SK-N-SH (cell line): ENCODE results near the gene SYT1. TPM values are rescaled to one million over a fixed set of nuclear protein-coding genes. Genes with fewer than 3 reads are reported as not detected.

Source experiments
- CTCF ChIA-PET: fragments of 300-600, 350-600 bp; formaldehyde crosslinking; extraction: SDS; loops from one replicate; lab custom pipeline; 2021; lab: Yijun Ruan, JAX
- POLR2A ChIA-PET: fragments of 350-600 bp; sonication (Branson Sonifier 250); formaldehyde crosslinking; extraction: SDS; loops from one replicate; lab custom pipeline; 2020; ENCODE audit warnings: antibody characterized with exemption, inconsistent platforms; lab: Yijun Ruan, JAX
- DNase-seq: peaks from one replicate; pipeline ENCODE4 v3.0.0; 2012
- H2AFZ ChIP-seq: fragments of 200-600 bp; sonication (generic); 2 replicates; pipeline ENCODE4 v1.8.1; 2016; ENCODE audit warnings: antibody characterized with exemption, mild to moderate bottlenecking, low read depth
- H3F3A ChIP-seq: fragments of 200-600 bp; sonication (generic); replicated peaks from 2 replicates; pipeline ENCODE3; 2016; ENCODE audit warnings: antibody characterized with exemption, mild to moderate bottlenecking; ENCODE audit not compliant: insufficient read depth
- H3K27ac ChIP-seq, 2 experiments: fragments of 200-500 bp in 1 of 2; fragments of 200-600 bp in 1 of 2; sonication (Bioruptor generic) in 1 of 2; sonication (generic), shearing (Covaris generic) in 1 of 2; 2 replicates each; pipeline versions ENCODE4 v1.5.1 to v1.6.1; 2014 to 2016; ENCODE audit warnings: low read depth in 2 of 2, inconsistent platforms in 1 of 2, low read length in 1 of 2, mild to moderate bottlenecking in 1 of 2, mixed read lengths in 1 of 2
- H3K27me3 ChIP-seq: fragments of 200-600 bp; sonication (generic), shearing (Covaris generic); 2 replicates; pipeline ENCODE4 v1.6.1; 2016; ENCODE audit warnings: mixed run types; ENCODE audit not compliant: insufficient read depth
- H3K36me3 ChIP-seq, 2 experiments: fragments of 200-500 bp in 1 of 2; fragments of 200-600 bp in 1 of 2; sonication (Bioruptor generic) in 1 of 2; sonication (generic) in 1 of 2; replicated peaks in 1 of 2; 2 replicates each; pipeline versions ENCODE3 to v1.5.1; 2014 to 2016; ENCODE audit warnings: low read length in 1 of 2, mild to moderate bottlenecking in 1 of 2; ENCODE audit not compliant: insufficient read depth in 2 of 2, control insufficient read depth in 1 of 2
- H3K4me1 ChIP-seq, 2 experiments: fragments of 200-500 bp in 1 of 2; fragments of 200-600 bp in 1 of 2; sonication (Bioruptor generic) in 1 of 2; sonication (generic), shearing (Covaris generic) in 1 of 2; 2 replicates each; pipeline versions ENCODE4 v1.5.1 to v1.6.1; 2014 to 2016; ENCODE audit warnings: low read depth in 1 of 2, low read length in 1 of 2, mixed run types in 1 of 2; ENCODE audit not compliant: insufficient read depth in 2 of 2, control insufficient read depth in 1 of 2
- H3K4me2 ChIP-seq: fragments of 200-600 bp; sonication (generic), shearing (Covaris generic); 2 replicates; pipeline ENCODE4 v1.6.1; 2017; ENCODE audit warnings: mixed run types
- H3K4me3 ChIP-seq, 2 experiments: fragments of 200-500 bp in 1 of 2; fragments of 200-600 bp in 1 of 2; sonication (Bioruptor generic) in 1 of 2; sonication (generic), shearing (Covaris generic) in 1 of 2; 2 replicates each; pipeline versions ENCODE4 v1.5.1 to v1.8.1; 2014 to 2016; ENCODE audit warnings: low read depth in 2 of 2, inconsistent platforms in 1 of 2, low read length in 1 of 2, mild to moderate bottlenecking in 1 of 2, mixed read lengths in 1 of 2, moderate library complexity in 1 of 2
- H3K79me2 ChIP-seq: fragments of 200-600 bp; sonication (generic); 2 replicates; pipeline ENCODE4 v1.8.1; 2017; ENCODE audit warnings: mild to moderate bottlenecking; ENCODE audit not compliant: insufficient read depth
- H3K9ac ChIP-seq: fragments of 200-600 bp; sonication (generic); 2 replicates; pipeline ENCODE4 v1.6.1; 2017; ENCODE audit warnings: mixed run types
- H3K9me2 ChIP-seq: fragments of 200-600 bp; sonication (generic); 2 replicates; pipeline ENCODE4 v1.6.1; 2017; ENCODE audit warnings: mixed run types
- H3K9me3 ChIP-seq: fragments of 200-600 bp; sonication (generic); 2 replicates; pipeline ENCODE4 v1.6.1; 2017; ENCODE audit warnings: mixed run types, mild to moderate bottlenecking, moderate library complexity
- H4K20me1 ChIP-seq: fragments of 200-600 bp; sonication (generic); 2 replicates; pipeline ENCODE4 v1.6.1; 2017; ENCODE audit warnings: mild to moderate bottlenecking, mixed run types; ENCODE audit not compliant: insufficient read depth
- CHD2 ChIP-seq: fragments of 150-350 bp; IDR thresholded peaks from 2 replicates; pipeline ENCODE4 v1.6.1; 2018; ENCODE audit warnings: low read length; ENCODE audit not compliant: partially characterized antibody
- CTCF ChIP-seq: fragments of 200-600 bp; sonication (generic); IDR thresholded peaks from 2 replicates; pipeline ENCODE4 v1.6.1; 2017; ENCODE audit warnings: antibody characterized with exemption, mild to moderate bottlenecking, moderate library complexity
- EZH2phosphoT487 ChIP-seq: fragments of 200-600 bp; sonication (generic); IDR thresholded peaks from 2 replicates; pipeline ENCODE4 v1.6.1; 2017; ENCODE audit warnings: low read depth, mixed run types, mild to moderate bottlenecking, antibody characterized with exemption, moderate library complexity, borderline replicate concordance
- FOSL2 ChIP-seq: IDR thresholded peaks from 2 replicates; pipeline ENCODE4 v1.4.0; 2012; ENCODE audit warnings: low read depth, mild to moderate bottlenecking, moderate library complexity, borderline replicate concordance
- FOXJ3 ChIP-seq: sonication (generic); formaldehyde crosslinking; IDR thresholded peaks from 2 replicates; pipeline ENCODE4 v1.5.1; 2020; ENCODE audit warnings: mild to moderate bottlenecking, missing genetic modification reagents
- GATA2 ChIP-seq: sonication (generic); formaldehyde crosslinking; IDR thresholded peaks from 2 replicates; pipeline ENCODE4 v1.5.0; 2020; ENCODE audit warnings: mild to moderate bottlenecking, missing genetic modification reagents
- MXI1 ChIP-seq: IDR thresholded peaks from 2 replicates; pipeline ENCODE4 v1.6.1; 2012; ENCODE audit warnings: mild to moderate bottlenecking, low read depth, low read length, improper control_type of control experiment
- NFIC ChIP-seq: IDR thresholded peaks from 2 replicates; pipeline ENCODE4 v1.4.0; 2012; ENCODE audit warnings: borderline replicate concordance
- POLR2AphosphoS5 ChIP-seq: IDR thresholded peaks from 2 replicates; pipeline ENCODE4 v1.6.1; 2012; ENCODE audit warnings: low read depth, low read length
- RAD21 ChIP-seq: IDR thresholded peaks from 2 replicates; pipeline ENCODE4 v1.6.1; 2012; ENCODE audit warnings: mild to moderate bottlenecking, low read length
- RCOR1 ChIP-seq: fragments of 150-350 bp; IDR thresholded peaks from 2 replicates; pipeline ENCODE4 v1.6.1; 2017; ENCODE audit warnings: antibody characterized with exemption, low read length
- RFX5 ChIP-seq: IDR thresholded peaks from 2 replicates; pipeline ENCODE4 v1.6.1; 2012; ENCODE audit warnings: mild to moderate bottlenecking, improper control_type of control experiment, low read length
- RXRA ChIP-seq: IDR thresholded peaks from 2 replicates; pipeline ENCODE4 v1.4.0; 2012; ENCODE audit warnings: low read depth, mild to moderate bottlenecking, borderline replicate concordance
- SIN3A ChIP-seq: IDR thresholded peaks from 2 replicates; pipeline ENCODE4 v1.6.1; 2012; ENCODE audit warnings: low read depth, mild to moderate bottlenecking, low read length, moderate library complexity, borderline replicate concordance
- SMC3 ChIP-seq: IDR thresholded peaks from 2 replicates; pipeline ENCODE4 v1.6.1; 2012; ENCODE audit warnings: low read depth, low read length, improper control_type of control experiment
- TAF1 ChIP-seq: IDR thresholded peaks from 2 replicates; pipeline ENCODE4 v1.6.1; 2012; ENCODE audit warnings: low read depth, mild to moderate bottlenecking, low read length, moderate library complexity, borderline replicate concordance
- USF1 ChIP-seq: IDR thresholded peaks from 2 replicates; pipeline ENCODE4 v1.4.0; 2012; ENCODE audit warnings: low read depth, borderline replicate concordance
- USF2 ChIP-seq: fragments of 150-350 bp; IDR thresholded peaks from 2 replicates; pipeline ENCODE4 v1.6.1; 2017; ENCODE audit warnings: antibody characterized with exemption, low read length, low read depth, borderline replicate concordance
- WGBS: methylation state at CpG from one replicate; pipeline ENCODE4 v1.1.6; 2017; ENCODE audit warnings: low lambda C conversion rate; 5-methylcytosine and 5-hydroxymethylcytosine counted together
- polyA plus RNA-seq, 3 experiments: library from polyadenylated mRNA; depleted of rRNA; stranded (reverse); fragments of >200 nt; gene quantifications; 2 replicates each; pipeline ENCODE4 v1.2.3, GENCODE V29; 2012
- TF ChIP-seq, protein P1 (sequence below): IDR thresholded peaks from 2 replicates; pipeline ENCODE4; 2012
- TF ChIP-seq, protein P2 (sequence below): fragments of 150-350 bp; IDR thresholded peaks from 2 replicates; pipeline ENCODE4 v1.6.1; 2016; ENCODE audit warnings: mild to moderate bottlenecking, low read depth, low read length

Gene SYT1
- polyA plus RNA-seq, 1 of the 3 experiments (the other 2 are of a cell fraction): 12.7 TPM

GRCh38 chr12:79407671-79408622 is 543.4 kb downstream of the SYT1 start:
- no peaks in the 10 kb centered on the region for H3K27me3 ChIP-seq
- H3K4me2 ChIP-seq: no peak overlapping the region
- no peak for DNase-seq
- H3K9me3 ChIP-seq: no peaks in the 10 kb centered on the region
- no peak overlapping the region for H3K4me3 ChIP-seq
- no peak overlapping the region; the same call in 1 of the 2 replicates for H2AFZ ChIP-seq
- TF ChIP-seq CTCF (peak; percentile 72), POLR2AphosphoS5 (no peak), RAD21 (peak; percentile 72), RCOR1 (no peak), FOSL2 (no peak), SIN3A (no peak), EZH2phosphoT487 (no peak), RXRA (no peak), GATA2 (CRISPR knock-in tag) (no peak), SMC3 (peak; percentile 31; the same call in 1 of the 2 replicates)
- TF ChIP-seq, all 33 proteins: peak for 3
- 75% methylated on average over 6 of the region's 6 CpGs for WGBS
- ChIA-PET POLR2A (no interaction called here), CTCF (interaction anchor here (0.6 to 1.2 kb wide), 2 partner anchors 12 to 302 kb away, joined by 3 to 4 read pairs; no protein-coding TSS in a partner anchor)
- no peaks in the 10 kb centered on the region for H3K79me2 ChIP-seq
- H3F3A ChIP-seq: peaks cover 5% of the 10 kb centered on the region
- no peaks in the 10 kb centered on the region for H3K36me3 ChIP-seq
- H3K27ac ChIP-seq: peak overlapping the region; percentile 39 to 59; a peak in 2 of 4 replicates
- no peak overlapping the region for H3K9ac ChIP-seq
- no peaks in the 10 kb centered on the region for H3K9me2 ChIP-seq
- no peaks in the 10 kb centered on the region for H4K20me1 ChIP-seq
- H3K4me1 ChIP-seq: peaks cover 0 to 27% of the 10 kb centered on the region in 2 experiments

DNA sequence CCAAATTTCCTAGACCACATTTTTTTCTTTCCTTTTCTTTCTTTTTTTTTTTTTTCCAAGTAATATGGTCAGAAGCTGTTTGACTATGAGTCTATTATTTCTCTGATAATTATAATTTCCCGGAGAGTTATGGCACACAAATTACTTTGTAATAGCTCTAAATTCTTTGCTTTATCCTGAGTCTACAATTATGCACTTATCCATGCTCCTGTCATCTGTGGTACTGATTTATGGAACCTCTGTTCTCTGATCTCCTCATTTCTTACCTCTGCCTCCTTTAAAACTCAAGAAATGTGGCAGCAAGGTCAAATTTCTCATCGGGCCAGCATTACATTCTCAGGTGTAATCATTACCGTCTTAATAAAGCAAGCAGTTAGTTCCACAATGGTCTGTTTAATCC is 544.1 kb downstream of the SYT1 start:
- Histone ChIP-seq H3K27me3 (no peaks in the 10 kb centered on the region), H3F3A (peaks cover 5% of the 10 kb centered on the region), H3K9me3 (no peaks in the 10 kb centered on the region), H3K36me3 (no peaks in the 10 kb centered on the region), H3K27ac (peak overlapping the region; percentile 59 to 83; a peak in 2 of 4 replicates), H4K20me1 (no peaks in the 10 kb centered on the region), H2AFZ (no peak overlapping the region), H3K4me1 (peaks cover 0 to 23% of the 10 kb centered on the region in 2 experiments), H3K4me2 (peak overlapping the region; percentile 60; the same call in 1 of the 2 replicates), H3K4me3 (no peak overlapping the region), H3K9me2 (no peaks in the 10 kb centered on the region), H3K79me2 (no peaks in the 10 kb centered on the region), H3K9ac (no peak overlapping the region)
- no peak for DNase-seq
- ChIA-PET POLR2A (no interaction called here), CTCF (no interaction called here)
- WGBS: 76% methylated on average over 3 of the region's 3 CpGs
- TF ChIP-seq USF2: no peak
- TF ChIP-seq CHD2: no peak
- TF ChIP-seq, protein P1, sequence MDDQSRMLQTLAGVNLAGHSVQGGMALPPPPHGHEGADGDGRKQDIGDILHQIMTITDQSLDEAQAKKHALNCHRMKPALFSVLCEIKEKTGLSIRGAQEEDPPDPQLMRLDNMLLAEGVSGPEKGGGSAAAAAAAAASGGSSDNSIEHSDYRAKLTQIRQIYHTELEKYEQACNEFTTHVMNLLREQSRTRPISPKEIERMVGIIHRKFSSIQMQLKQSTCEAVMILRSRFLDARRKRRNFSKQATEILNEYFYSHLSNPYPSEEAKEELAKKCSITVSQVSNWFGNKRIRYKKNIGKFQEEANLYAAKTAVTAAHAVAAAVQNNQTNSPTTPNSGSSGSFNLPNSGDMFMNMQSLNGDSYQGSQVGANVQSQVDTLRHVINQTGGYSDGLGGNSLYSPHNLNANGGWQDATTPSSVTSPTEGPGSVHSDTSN: no peak
- TF ChIP-seq FOSL2: no peak
- TF ChIP-seq RFX5: no peak
- no peak for TF ChIP-seq NFIC
- TF ChIP-seq, protein P2, sequence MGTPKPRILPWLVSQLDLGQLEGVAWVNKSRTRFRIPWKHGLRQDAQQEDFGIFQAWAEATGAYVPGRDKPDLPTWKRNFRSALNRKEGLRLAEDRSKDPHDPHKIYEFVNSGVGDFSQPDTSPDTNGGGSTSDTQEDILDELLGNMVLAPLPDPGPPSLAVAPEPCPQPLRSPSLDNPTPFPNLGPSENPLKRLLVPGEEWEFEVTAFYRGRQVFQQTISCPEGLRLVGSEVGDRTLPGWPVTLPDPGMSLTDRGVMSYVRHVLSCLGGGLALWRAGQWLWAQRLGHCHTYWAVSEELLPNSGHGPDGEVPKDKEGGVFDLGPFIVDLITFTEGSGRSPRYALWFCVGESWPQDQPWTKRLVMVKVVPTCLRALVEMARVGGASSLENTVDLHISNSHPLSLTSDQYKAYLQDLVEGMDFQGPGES: no peak
- TF ChIP-seq SIN3A: no peak
- no peak for TF ChIP-seq SMC3
- no peak for TF ChIP-seq GATA2 (CRISPR knock-in tag)
- no peak for TF ChIP-seq USF1
- no peak for TF ChIP-seq MXI1
- TF ChIP-seq FOXJ3 (CRISPR knock-in tag): no peak
- no peak for TF ChIP-seq TAF1
